Caco-2 (cell line): ENCODE results near the gene RGS14. TPM values are rescaled to one million over a fixed set of nuclear protein-coding genes. Genes with fewer than 3 reads are reported as not detected.

Experiments used
- BruUV-seq: library from RNA; stranded (reverse); fragments of 400-500 nt; replicated peaks from 2 replicates; lab custom pipeline; 2021; lab: Mats Ljungman, UMichigan
- CTCF ChIA-PET: fragments of 300-600 bp; sonication (Branson Sonifier 250); formaldehyde crosslinking; loops from one replicate; lab custom pipeline; 2022; ENCODE audit warnings: antibody characterized with exemption; lab: Charles Lee
- POLR2A ChIA-PET: fragments of 300-600 bp; sonication (Branson Sonifier 250); formaldehyde crosslinking; loops from one replicate; lab custom pipeline; 2022; ENCODE audit warnings: antibody characterized with exemption; lab: Charles Lee
- DNase-seq, 2 experiments: peaks; one replicate each; pipeline versions ENCODE4 v3.0.0 to v3.0.0-alpha.2; 2020 to 2022
- H3K27me3 ChIP-seq: replicated peaks from 2 replicates; pipeline ENCODE4 v1.6.0; 2011; ENCODE audit warnings: low read length; ENCODE audit not compliant: control insufficient read depth, insufficient read depth
- H3K36me3 ChIP-seq: 2 replicates; pipeline ENCODE4 v1.5.1; 2011; ENCODE audit warnings: low read length; ENCODE audit not compliant: control insufficient read depth, insufficient read depth
- H3K4me1 ChIP-seq: fragments of 250-450 bp; sonication (Bioruptor Pico); 2 replicates; pipeline ENCODE4 v1.5.1; 2020; ENCODE audit warnings: mild to moderate bottlenecking
- H3K4me3 ChIP-seq: 2 replicates; pipeline ENCODE4 v1.5.1; 2011; ENCODE audit warnings: low read depth, mild to moderate bottlenecking, control low read depth, low read length
- H3K9me3 ChIP-seq: fragments of 250-450 bp; sonication (Bioruptor Pico); 2 replicates; pipeline ENCODE4 v1.5.1; 2020; ENCODE audit warnings: mild to moderate bottlenecking, moderate library complexity
- H3K27ac Mint-ChIP-seq: one replicate; pipeline ENCODE4 v1.8.0; 2022; ENCODE audit warnings: mixed read lengths; ENCODE audit not compliant: unreplicated experiment
- H3K27me3 Mint-ChIP-seq: one replicate; pipeline ENCODE4 v1.8.0; 2022; ENCODE audit warnings: mixed read lengths; ENCODE audit not compliant: insufficient read depth, unreplicated experiment
- H3K36me3 Mint-ChIP-seq: one replicate; pipeline ENCODE4 v1.8.0; 2022; ENCODE audit warnings: mild to moderate bottlenecking, mixed read lengths; ENCODE audit not compliant: insufficient read depth, unreplicated experiment
- H3K4me1 Mint-ChIP-seq: one replicate; pipeline ENCODE4 v1.8.0; 2022; ENCODE audit warnings: low read depth, mixed read lengths; ENCODE audit not compliant: unreplicated experiment
- H3K4me3 Mint-ChIP-seq: one replicate; pipeline ENCODE4 v1.8.0; 2022; ENCODE audit warnings: mild to moderate bottlenecking, moderate library complexity, mixed read lengths; ENCODE audit not compliant: unreplicated experiment
- H3K9me3 Mint-ChIP-seq: one replicate; pipeline ENCODE4 v1.8.0; 2022; ENCODE audit warnings: mixed read lengths; ENCODE audit not compliant: unreplicated experiment
- intact Hi-C: fragments of 100-400 bp; cut with micrococcal nuclease; formaldehyde crosslinking; loops from one replicate; pipeline ENCODE4 v1.10.0; 2022; ENCODE audit not compliant: unreplicated experiment
- total RNA-seq: library from RNA; stranded (reverse); gene quantifications from 2 replicates; pipeline ENCODE4 v1.2.3, GENCODE V29; 2022
- TF ChIP-seq, protein P1 (sequence below), 2 experiments: fragments of 200-600 bp in 1 of 2; IDR thresholded peaks; 1 replicate in 1 of 2; 2 replicates in 1 of 2; pipeline versions ENCODE4 v1.5.1 to v1.8.0; 2011 to 2022; ENCODE audit warnings: antibody characterized with exemption in 1 of 2, control low read depth in 1 of 2, inconsistent platforms in 1 of 2, low read depth in 1 of 2, low read length in 1 of 2, mild to moderate bottlenecking in 1 of 2, moderate library complexity in 1 of 2; ENCODE audit not compliant: insufficient read depth in 1 of 2, severe bottlenecking in 1 of 2, unreplicated experiment in 1 of 2

RGS14 gene
- total RNA-seq, 1 experiment from 2014 or later = 15.2 TPM

DNA sequence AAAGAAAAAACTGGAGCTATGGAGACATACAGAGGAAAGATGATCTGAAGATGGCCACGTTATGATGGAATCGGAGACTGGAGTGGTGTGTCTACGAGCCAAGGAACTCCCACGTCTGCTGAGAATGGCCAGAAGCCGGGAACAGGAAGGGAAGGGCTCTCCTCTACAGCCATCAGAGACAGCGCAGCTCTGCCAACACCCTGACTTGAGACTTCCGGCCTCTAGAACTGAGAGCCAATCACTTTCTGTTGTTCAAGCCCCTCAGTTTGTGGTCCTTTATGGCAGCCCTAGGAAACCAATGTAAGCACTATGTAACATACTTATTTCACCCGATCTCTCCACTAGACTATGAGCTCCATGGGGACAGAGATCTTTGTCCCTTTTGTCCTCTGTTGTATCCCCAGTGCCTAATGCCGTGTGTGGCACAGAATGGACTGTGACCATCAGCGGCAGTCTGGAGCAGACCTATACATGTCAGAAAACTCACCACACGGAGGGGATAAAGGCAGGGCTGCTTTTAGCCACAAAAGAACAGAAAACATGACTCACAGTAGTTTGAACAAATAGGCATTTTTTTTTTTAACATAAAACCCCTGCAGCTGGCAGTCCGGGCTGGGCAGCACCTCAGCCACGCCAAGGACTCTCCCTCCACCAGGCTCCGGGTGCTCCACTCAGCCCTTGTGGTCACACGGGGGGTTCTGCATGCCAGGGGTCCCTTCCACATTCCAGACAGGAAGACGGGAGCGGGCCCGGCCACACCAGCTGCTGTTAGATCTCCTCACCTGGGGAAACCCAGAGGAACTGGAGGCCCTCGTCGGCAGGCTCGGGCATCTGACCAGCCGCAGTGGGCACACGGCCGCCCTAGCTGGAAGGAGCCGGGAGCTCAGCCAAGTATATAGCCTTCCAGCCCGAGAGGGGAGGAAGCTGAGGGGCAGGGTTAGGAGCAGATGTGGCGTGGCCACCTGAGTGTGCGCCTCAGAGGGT lies 29.9 kb upstream of the RGS14 start:
- intact Hi-C loops = no loop called here
- peaks cover 41% of the 10 kb centered on the region for H3K4me1 ChIP-seq
- H3K27me3 ChIP-seq = no peaks in the 10 kb centered on the region
- Mint-ChIP-seq H3K4me1 (peaks cover 33% of the 10 kb centered on the region), H3K9me3 (peaks cover 9% of the 10 kb centered on the region), H3K27ac (peak overlapping the region; percentile 95), H3K27me3 (no peaks in the 10 kb centered on the region), H3K4me3 (no peak overlapping the region), H3K36me3 (peaks cover 62% of the 10 kb centered on the region)
- no peaks in the 10 kb centered on the region for H3K9me3 ChIP-seq
- ChIA-PET POLR2A (no interaction called here), CTCF (interaction anchor here (0.6 to 1.5 kb wide), 5 partner anchors 9 to 147 kb away, joined by 3 to 4 read pairs (median 3); no protein-coding TSS in a partner anchor)
- no TSS peak for BruUV-seq
- DNase-seq = peak in 1 of 2 experiments; percentile 18
- no peaks in the 10 kb centered on the region for H3K36me3 ChIP-seq
- TF ChIP-seq, protein P1, sequence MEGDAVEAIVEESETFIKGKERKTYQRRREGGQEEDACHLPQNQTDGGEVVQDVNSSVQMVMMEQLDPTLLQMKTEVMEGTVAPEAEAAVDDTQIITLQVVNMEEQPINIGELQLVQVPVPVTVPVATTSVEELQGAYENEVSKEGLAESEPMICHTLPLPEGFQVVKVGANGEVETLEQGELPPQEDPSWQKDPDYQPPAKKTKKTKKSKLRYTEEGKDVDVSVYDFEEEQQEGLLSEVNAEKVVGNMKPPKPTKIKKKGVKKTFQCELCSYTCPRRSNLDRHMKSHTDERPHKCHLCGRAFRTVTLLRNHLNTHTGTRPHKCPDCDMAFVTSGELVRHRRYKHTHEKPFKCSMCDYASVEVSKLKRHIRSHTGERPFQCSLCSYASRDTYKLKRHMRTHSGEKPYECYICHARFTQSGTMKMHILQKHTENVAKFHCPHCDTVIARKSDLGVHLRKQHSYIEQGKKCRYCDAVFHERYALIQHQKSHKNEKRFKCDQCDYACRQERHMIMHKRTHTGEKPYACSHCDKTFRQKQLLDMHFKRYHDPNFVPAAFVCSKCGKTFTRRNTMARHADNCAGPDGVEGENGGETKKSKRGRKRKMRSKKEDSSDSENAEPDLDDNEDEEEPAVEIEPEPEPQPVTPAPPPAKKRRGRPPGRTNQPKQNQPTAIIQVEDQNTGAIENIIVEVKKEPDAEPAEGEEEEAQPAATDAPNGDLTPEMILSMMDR (IDR thresholded peaks at IDR 0.05; ENCODE audit: insufficient read depth in 1 of 2, low read depth in 1 of 2, low read length in 1 of 2, severe bottlenecking in 1 of 2, unreplicated experiment in 1 of 2) = no peak
- H3K4me3 ChIP-seq = no peak overlapping the region

DNA sequence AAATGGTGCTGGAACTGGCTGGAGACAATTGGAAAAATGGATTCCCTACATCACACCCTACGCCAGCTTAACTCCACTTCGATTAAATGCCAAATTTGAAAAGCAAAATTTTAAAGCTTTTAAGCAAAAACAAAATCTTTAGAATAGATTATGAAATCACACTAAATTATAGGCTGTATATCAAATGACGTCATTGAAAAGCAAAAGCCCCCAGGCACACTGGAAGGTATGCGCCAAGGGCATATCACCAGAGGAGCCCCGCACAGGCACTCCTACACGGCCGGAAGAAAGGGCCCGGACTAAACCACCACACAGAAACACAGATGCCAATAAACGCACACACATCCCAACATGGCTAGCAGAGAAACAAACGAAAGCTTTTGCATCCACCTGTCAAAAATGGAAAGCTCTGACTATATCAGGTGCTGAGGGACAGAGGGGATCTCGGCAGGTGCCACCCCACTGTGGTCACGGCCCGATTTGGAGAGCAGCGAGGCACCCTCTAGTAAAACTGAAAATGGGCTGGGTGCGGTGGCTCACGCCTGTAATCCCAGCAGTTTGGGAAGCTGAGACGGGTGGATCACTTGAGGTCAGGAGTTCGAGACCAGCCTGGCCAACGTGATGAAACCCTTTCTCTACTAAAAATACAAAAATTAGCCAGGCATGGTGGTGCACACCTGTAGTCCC lies 29.0 kb upstream of the RGS14 start:
- no peaks in the 10 kb centered on the region for H3K27me3 Mint-ChIP-seq
- BruUV-seq = no TSS peak
- TF ChIP-seq, protein P1 (IDR thresholded peaks at IDR 0.05; ENCODE audit: insufficient read depth in 1 of 2, low read depth in 1 of 2, low read length in 1 of 2, severe bottlenecking in 1 of 2, unreplicated experiment in 1 of 2) = no peak
- DNase-seq = no peak
- H3K36me3 Mint-ChIP-seq = peaks cover 63% of the 10 kb centered on the region
- H3K4me1 Mint-ChIP-seq = peaks cover 33% of the 10 kb centered on the region
- no peak overlapping the region for H3K4me3 Mint-ChIP-seq
- CTCF ChIA-PET = interaction anchor here (0.8 to 1.5 kb wide), 2 partner anchors 19 to 62 kb away, joined by 3 to 4 read pairs; no protein-coding TSS in a partner anchor
- H3K27ac Mint-ChIP-seq = peak overlapping the region; percentile 95
- no peak overlapping the region for H3K4me3 ChIP-seq
- POLR2A ChIA-PET = no interaction called here
- intact Hi-C loops = no loop called here
- H3K36me3 ChIP-seq = no peaks in the 10 kb centered on the region; the same call in 1 of the 2 replicates
- H3K9me3 ChIP-seq = no peaks in the 10 kb centered on the region
- H3K4me1 ChIP-seq = peaks cover 41% of the 10 kb centered on the region
- peaks cover 9% of the 10 kb centered on the region for H3K9me3 Mint-ChIP-seq
- no peaks in the 10 kb centered on the region for H3K27me3 ChIP-seq

DNA sequence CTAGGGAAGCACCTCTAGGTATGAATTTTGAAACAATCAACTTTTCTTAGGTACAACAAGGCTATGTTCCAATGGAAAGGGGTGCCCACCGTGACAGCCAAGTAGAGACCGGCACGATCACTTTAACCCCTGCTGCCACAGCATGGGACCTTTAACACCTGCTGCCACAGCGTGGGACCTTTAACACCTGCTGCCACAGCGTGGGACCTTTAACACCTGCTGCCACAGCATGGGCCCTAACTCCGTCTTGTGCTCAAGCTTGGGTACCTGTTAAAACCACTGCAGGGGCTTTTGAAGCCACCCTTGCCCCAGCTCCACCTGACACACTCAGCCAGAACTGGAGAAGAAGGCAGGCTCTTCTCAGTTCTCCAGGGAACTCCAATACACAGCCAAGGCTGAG lies 27.8 kb upstream of the RGS14 start:
- Histone ChIP-seq H3K27me3 (no peaks in the 10 kb centered on the region), H3K4me1 (peaks cover 33% of the 10 kb centered on the region), H3K9me3 (no peaks in the 10 kb centered on the region), H3K4me3 (no peak overlapping the region), H3K36me3 (no peaks in the 10 kb centered on the region; the same call in 1 of the 2 replicates)
- H3K9me3 Mint-ChIP-seq = peaks cover 9% of the 10 kb centered on the region
- H3K27me3 Mint-ChIP-seq = no peaks in the 10 kb centered on the region
- ChIA-PET POLR2A (no interaction called here), CTCF (no interaction called here)
- TF ChIP-seq, protein P1 (IDR thresholded peaks at IDR 0.05; ENCODE audit: insufficient read depth in 1 of 2, low read depth in 1 of 2, low read length in 1 of 2, severe bottlenecking in 1 of 2, unreplicated experiment in 1 of 2) = no peak
- intact Hi-C loops = no loop called here
- peaks cover 71% of the 10 kb centered on the region for H3K36me3 Mint-ChIP-seq
- H3K4me1 Mint-ChIP-seq = peaks cover 27% of the 10 kb centered on the region
- no peak for DNase-seq
- peak overlapping the region; percentile 21 for H3K27ac Mint-ChIP-seq
- no peak overlapping the region for H3K4me3 Mint-ChIP-seq
- no TSS peak for BruUV-seq
